AG04450 (cell line): ENCODE measurements around the gene STEAP3. TPM values are rescaled to one million over a fixed set of nuclear protein-coding genes. Genes with fewer than 3 reads are reported as not detected.
A peak's percentile ranks its signal among the peaks of the same experiment; 100 is the strongest.

Source experiments
- CTCF ChIA-PET: fragments of 300-600, 350-600 bp; formaldehyde crosslinking; extraction: SDS; loops from one replicate; lab custom pipeline; 2022; ENCODE audit warnings: antibody characterized with exemption, inconsistent platforms; lab: Charles Lee
- POLR2A ChIA-PET: fragments of 350-600 bp; formaldehyde crosslinking; extraction: SDS; loops from one replicate; lab custom pipeline; 2021; ENCODE audit warnings: antibody characterized with exemption, inconsistent platforms; lab: Yijun Ruan, JAX
- DNase-seq: peaks from one replicate; pipeline ENCODE4 v3.0.0-alpha.2; 2011; ENCODE audit warnings: low read depth, low spot score
- H3K27ac ChIP-seq: one replicate; pipeline ENCODE4 v1.5.1; 2012; ENCODE audit warnings: low read depth, low read length, control low read depth
- H3K27me3 ChIP-seq: one replicate; pipeline ENCODE4 v1.6.0; 2012; ENCODE audit warnings: low read length; ENCODE audit not compliant: control insufficient read depth, insufficient read depth
- H3K4me3 ChIP-seq: 2 replicates; pipeline ENCODE4 v1.5.1; 2011; ENCODE audit warnings: mild to moderate bottlenecking, low read depth, low read length, control low read depth
- H3K9me3 ChIP-seq: 2 replicates; pipeline ENCODE4 v1.5.1; 2012; ENCODE audit warnings: low read length; ENCODE audit not compliant: control insufficient read depth, insufficient read depth
- polyA plus RNA-seq: library from polyadenylated mRNA; depleted of rRNA; stranded (reverse); fragments of >200 nt; gene quantifications from 2 replicates; pipeline ENCODE4 v1.2.3, GENCODE V29; 2011
- TF ChIP-seq, protein P1 (sequence below): IDR thresholded peaks from 2 replicates; pipeline ENCODE4 v1.5.1; 2011; ENCODE audit warnings: low read depth, low read length, control low read depth, inconsistent platforms

Gene STEAP3
- polyA plus RNA-seq, 1 experiment, result 34.3 TPM

DNA sequence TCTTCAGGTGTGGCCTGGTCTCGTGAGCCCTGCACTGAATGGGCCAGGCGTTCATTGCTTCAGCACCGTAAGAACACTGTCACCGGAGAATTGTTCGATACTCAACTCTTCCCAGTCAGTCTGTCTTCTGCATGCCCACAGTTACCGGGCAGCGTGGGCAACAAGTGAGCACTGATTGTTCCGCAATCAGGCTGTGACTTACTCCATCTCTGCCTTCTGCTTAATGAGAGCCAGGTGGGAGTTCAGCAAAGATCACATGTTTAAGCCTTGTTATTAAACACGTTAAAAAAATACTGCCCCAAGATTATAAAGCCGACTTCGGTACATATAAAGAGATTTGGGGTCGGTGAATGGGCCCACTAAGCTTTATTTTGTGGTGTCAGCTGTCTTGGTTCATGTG, 3.7 kb downstream of the STEAP3 start:
- H3K9me3 ChIP-seq, result no peaks in the 10 kb centered on the region; the same call in 1 of the 2 replicates
- no peak overlapping the region for H3K4me3 ChIP-seq
- TF ChIP-seq, protein P1, sequence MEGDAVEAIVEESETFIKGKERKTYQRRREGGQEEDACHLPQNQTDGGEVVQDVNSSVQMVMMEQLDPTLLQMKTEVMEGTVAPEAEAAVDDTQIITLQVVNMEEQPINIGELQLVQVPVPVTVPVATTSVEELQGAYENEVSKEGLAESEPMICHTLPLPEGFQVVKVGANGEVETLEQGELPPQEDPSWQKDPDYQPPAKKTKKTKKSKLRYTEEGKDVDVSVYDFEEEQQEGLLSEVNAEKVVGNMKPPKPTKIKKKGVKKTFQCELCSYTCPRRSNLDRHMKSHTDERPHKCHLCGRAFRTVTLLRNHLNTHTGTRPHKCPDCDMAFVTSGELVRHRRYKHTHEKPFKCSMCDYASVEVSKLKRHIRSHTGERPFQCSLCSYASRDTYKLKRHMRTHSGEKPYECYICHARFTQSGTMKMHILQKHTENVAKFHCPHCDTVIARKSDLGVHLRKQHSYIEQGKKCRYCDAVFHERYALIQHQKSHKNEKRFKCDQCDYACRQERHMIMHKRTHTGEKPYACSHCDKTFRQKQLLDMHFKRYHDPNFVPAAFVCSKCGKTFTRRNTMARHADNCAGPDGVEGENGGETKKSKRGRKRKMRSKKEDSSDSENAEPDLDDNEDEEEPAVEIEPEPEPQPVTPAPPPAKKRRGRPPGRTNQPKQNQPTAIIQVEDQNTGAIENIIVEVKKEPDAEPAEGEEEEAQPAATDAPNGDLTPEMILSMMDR, result no peak
- POLR2A ChIA-PET, result no interaction called here
- no peak overlapping the region for H3K27ac ChIP-seq
- DNase-seq, result no peak
- CTCF ChIA-PET, result no interaction called here
- H3K27me3 ChIP-seq, result no peaks in the 10 kb centered on the region

- CTCF ChIA-PET, result no interaction called here
- TF ChIP-seq, protein P1, result no peak
- H3K9me3 ChIP-seq, result no peaks in the 10 kb centered on the region; the same call in 1 of the 2 replicates
- H3K4me3 ChIP-seq, result no peak overlapping the region
- no peak for DNase-seq
- H3K27me3 ChIP-seq, result no peaks in the 10 kb centered on the region
- H3K27ac ChIP-seq, result no peak overlapping the region
- POLR2A ChIA-PET, result no interaction called here
Observed at GRCh38 chr2:119228136-119228535, 4.5 kb downstream of the STEAP3 start.

DNA sequence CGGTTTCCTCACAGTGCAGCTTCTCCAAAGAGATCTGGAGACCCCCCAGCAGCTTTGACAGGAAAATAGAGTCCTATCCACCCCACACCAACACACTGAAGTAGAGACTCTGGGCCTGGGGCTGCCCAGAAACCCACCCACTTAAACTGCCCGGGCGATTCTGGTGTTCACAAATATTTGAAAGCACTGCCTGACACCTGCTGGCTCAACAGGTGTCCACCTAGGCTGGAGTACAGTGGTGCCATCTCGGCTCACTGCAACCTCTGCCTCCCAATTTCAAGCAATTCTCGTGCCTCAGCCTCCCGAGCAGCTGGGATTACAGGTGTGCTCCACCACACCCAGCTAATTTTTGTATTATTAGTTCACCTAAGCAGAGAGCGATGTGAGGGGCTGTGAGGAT, 5.3 kb downstream of the STEAP3 start:
- Histone ChIP-seq H3K4me3 (no peak overlapping the region), H3K9me3 (no peaks in the 10 kb centered on the region; the same call in 1 of the 2 replicates), H3K27me3 (no peaks in the 10 kb centered on the region), H3K27ac (no peak overlapping the region)
- TF ChIP-seq, protein P1, result no peak
- ChIA-PET POLR2A (no interaction called here), CTCF (interaction anchor here (0.7 kb wide), 1 partner anchor 13 kb away, joined by 5 read pairs; no protein-coding TSS in a partner anchor)
- no peak for DNase-seq

GRCh38 chr2:119229716-119230115, 6.1 kb downstream of the STEAP3 start:
- no peaks in the 10 kb centered on the region for H3K9me3 ChIP-seq
- no peak for DNase-seq
- no peaks in the 10 kb centered on the region for H3K27me3 ChIP-seq
- TF ChIP-seq, protein P1, result no peak
- ChIA-PET POLR2A (no interaction called here), CTCF (interaction anchor here (0.7 kb wide), 1 partner anchor 12 kb away, joined by 5 read pairs; no protein-coding TSS in a partner anchor)
- no peak overlapping the region for H3K27ac ChIP-seq
- H3K4me3 ChIP-seq, result no peak overlapping the region

- DNase-seq, result no peak
- TF ChIP-seq, protein P1, result 0 out of 2 replicates have a peak, but pooled peaks have one; percentile 22
- CTCF ChIA-PET, result interaction anchor here (0.6 to 1.6 kb wide), 4 partner anchors 10 to 34 kb away, joined by 3 to 6 read pairs (median 3); no protein-coding TSS in a partner anchor
- Histone ChIP-seq H3K9me3 (no peaks in the 10 kb centered on the region), H3K27ac (peak overlapping the region; percentile 80), H3K4me3 (peak overlapping the region; percentile 33), H3K27me3 (no peaks in the 10 kb centered on the region)
- POLR2A ChIA-PET, result interaction anchor here (1.5 to 1.9 kb wide), 3 partner anchors 10 to 59 kb away, joined by 6 to 7 read pairs (median 6); no protein-coding TSS in a partner anchor
Observed at GRCh38 chr2:119230219-119231185, 6.9 kb downstream of the STEAP3 start.
